HG03460 (cell line): ENCODE data around the gene JMJD8.

Experiments
- ATAC-seq: cut with Tn5 transposase; IDR thresholded peaks from one replicate; pipeline ENCODE4 v1.9.1; 2021; ENCODE audit not compliant: unreplicated experiment

Gene JMJD8

GRCh38 chr16:677316-678190 is 6.6 kb downstream of the JMJD8 start:
- ATAC-seq = no peak

DNA sequence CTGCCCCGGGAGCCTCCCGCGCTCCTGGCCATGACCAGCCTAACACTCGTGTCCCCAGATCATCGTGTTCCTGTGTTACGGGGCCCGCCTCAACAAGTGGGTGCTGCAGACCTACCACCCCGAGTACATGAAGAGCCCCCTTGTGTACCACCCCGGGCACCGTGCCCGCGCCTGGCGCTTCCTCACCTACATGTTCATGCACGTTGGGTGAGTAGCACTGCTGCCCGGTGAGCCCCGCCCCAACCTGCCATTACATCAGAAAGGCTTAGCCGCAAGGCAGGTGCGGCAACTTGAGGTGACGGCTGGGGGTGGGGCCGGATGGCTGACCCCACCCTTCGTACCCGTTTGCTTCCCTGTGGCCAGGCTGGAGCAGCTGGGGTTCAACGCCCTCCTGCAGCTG is 7.2 kb downstream of the JMJD8 start:
- no peak for ATAC-seq

DNA sequence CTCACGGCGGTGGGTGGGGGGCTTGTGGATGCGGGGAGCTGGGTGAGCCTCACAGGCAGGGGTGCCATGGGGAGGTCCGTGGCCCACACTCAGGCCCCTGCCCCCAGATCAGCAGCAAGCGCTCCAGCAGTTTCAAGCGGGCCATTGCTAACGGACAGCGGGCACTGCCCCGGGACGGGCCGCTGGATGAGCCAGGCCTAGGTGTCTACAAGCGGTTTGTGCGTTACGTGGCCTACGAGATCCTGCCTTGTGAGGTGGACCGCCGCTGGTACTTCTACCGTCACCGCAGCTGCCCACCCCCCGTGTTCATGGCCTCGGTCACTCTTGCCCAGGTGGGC is 7.6 kb downstream of the JMJD8 start:
- no peak for ATAC-seq

DNA sequence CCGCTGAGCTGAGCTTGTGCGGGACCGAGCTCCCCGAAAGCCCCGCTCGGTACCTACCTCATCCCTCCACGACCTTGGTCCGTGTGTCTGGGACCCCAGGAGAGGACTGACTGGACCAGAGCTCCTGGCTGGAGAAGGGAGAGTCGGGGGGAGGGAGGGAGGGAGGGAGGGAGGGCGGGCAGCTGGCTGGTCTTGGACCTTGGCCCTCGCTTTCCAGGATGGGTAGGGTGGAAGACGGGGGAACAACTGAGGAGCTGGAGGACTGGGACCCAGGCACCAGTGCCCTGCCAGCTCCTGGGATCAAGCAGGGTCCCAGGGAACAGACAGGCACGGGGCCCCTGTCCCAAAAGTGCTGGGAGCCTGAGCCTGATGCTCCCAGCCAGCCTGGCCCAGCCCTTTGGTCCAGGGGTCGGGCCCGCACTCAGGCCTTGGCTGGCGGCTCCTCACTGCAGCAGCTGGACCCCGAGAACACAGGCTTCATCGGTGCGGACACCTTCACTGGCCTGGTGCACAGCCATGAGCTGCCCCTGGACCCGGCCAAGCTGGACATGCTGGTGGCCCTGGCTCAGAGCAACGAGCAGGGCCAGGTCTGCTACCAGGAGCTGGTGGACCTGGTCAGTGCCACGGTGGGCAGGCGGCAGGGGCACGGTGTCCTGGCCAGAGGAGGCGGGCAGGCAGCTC is 8.1 kb downstream of the JMJD8 start:
- ATAC-seq = no peak

GRCh38 chr16:674968-675883 is 8.9 kb downstream of the JMJD8 start, which contains the start of gene RHBDL1:
RHBDL1 (plus strand) TSS chr16:675671; CDS start chr16:675791, 120 bp downstream.
- no peak for ATAC-seq

DNA sequence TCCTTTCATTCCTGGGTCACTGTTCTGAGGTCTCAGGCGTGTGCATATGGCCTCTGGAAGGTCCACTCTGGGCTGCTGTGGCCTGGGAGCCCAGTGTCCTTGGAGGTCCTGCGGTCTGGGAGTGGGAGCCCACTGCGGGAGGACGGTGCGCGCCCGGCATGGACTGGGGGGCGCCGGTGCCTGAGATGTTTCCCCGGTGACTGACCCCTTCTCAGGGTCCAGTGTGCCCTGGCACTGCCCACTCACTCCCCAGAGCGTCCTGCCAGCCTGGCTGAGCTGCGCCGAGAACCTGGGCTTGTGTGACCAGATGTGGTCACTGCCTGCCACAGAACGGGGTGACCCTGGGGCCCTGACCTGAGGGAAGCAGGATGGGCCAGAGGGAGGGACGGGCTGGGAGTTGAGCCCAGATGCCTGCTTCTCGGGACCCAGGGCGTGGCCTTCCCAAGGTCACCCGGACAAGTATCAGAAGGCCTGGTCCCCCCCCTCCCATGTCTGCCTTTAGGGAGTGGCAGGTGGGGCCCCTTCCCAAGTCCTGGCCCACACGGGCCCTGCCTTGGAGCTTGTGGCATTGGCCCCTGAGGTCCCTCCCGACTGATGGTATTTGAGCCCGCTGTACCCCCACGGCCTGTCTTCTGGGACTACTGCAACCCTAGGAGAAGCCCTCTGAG is 9.8 kb downstream of the JMJD8 start:
- ATAC-seq = no peak

- ATAC-seq = no peak
Observed at GRCh38 chr16:673399-673991, 10.6 kb downstream of the JMJD8 start.

DNA sequence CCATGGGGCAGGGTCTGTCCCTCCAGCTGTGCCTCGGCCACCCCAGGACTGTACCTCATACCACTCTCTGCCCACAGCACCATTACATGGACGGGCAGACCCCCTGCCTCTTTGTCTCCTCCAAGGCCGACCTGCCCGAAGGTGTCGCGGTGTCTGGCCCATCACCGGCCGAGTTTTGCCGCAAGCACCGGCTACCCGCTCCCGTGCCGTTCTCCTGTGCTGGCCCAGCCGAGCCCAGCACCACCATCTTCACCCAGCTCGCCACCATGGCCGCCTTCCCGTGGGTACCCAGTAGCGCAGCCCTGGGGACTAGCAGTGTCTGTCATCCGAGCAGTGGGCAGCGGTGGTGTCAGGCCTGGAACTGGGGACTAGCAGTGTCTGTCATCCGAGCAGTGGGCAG is 11.3 kb downstream of the JMJD8 start:
- no peak for ATAC-seq

GRCh38 chr16:672371-672770 is 11.8 kb downstream of the JMJD8 start:
- no peak for ATAC-seq

- ATAC-seq = no peak
Observed at GRCh38 chr16:671353-672131, 12.6 kb downstream of the JMJD8 start.

GRCh38 chr16:670485-671352 is 13.4 kb downstream of the JMJD8 start:
- no peak for ATAC-seq

- ATAC-seq = no peak
Observed at GRCh38 chr16:669666-670065, 14.5 kb downstream of the JMJD8 start.

DNA sequence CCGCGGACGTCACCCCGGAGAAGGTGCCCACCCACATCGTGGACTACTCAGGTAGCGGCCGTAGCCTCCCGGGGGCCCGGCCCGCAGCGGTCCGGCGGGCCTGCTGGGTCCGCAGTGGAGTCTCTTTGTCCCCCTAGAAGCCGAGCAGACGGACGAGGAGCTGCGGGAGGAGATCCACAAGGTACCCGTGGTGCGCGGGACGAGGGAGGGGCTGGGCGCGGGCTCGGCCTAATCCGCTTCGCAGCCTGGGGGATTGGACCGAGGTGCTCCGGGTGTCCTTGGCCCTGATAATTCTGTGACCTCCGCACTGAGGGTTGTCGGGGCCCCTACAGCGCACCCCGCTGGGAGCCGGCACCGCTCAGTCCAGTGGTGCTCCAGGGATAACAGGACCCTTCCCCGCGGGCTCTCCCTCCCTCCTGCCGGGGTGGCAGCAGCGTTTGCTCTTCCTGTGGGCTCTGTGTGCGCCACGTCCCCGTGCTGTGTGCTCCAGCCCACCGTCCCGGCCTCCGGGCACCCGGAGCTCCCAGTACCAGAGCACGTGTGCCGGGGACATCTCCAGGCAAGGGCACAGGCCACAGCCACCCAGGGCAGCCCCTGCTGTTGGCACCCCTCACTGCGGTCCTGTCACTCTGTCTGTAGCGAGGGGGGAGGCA is 15.5 kb downstream of the JMJD8 start:
- ATAC-seq = no peak

GRCh38 chr16:667780-668518 is 16.2 kb downstream of the JMJD8 start, which contains the start of gene RHOT2:
RHOT2 (plus strand) TSS chr16:668132; CDS start chr16:668200, 68 bp downstream.
- ATAC-seq = peak; percentile 83

DNA sequence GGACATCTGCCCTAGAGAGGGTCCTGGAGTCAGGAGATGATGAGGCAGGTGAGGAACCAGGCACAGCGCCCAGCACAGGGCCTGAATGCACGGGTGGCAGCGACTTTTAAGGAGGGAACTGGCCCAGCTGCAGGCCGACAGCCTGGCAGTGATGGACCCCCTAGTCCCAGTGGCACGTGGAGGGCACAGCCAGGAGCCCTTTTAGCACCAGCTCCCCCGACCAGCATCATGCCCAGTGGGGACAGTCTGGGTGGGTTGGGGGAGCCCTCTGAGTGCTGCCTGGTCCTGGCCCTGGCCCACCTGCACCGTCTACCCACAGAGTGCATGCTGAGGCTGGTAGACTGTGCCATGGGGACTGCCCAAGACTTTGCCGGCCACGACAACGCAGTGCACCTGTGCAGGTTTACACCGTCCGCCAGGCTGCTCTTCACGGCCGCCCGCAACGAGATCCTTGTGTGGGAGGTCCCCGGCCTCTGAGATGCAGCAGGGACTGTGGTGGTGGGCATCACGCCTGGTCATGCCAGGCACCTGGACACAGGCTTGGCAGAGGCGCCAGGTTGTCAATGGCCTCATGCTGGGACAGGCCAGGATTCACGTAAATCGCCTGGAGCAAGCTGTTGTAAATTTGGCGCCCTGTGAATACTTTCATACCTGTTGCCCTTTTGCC is 16.9 kb downstream of the JMJD8 start:
- no peak for ATAC-seq

GRCh38 chr16:666572-666971 is 17.6 kb downstream of the JMJD8 start:
- ATAC-seq = no peak

- no peak for ATAC-seq
Observed at GRCh38 chr16:662597-662996, 21.5 kb downstream of the JMJD8 start.
